MM.1S (cell line): ENCODE measurements around the gene HBP1.

ENCODE experiments used
- DNase-seq: peaks from one replicate; pipeline ENCODE4 v3.0.0-alpha.2; 2015
- H2AFZ ChIP-seq: fragments of 300-600 bp; sonication (generic); 2 replicates; pipeline ENCODE4 v1.6.0; 2016; ENCODE audit warnings: antibody characterized with exemption, low read length
- H3F3A ChIP-seq: fragments of 300-600 bp; sonication (generic); 2 replicates; pipeline ENCODE4 v1.6.1; 2016; ENCODE audit warnings: mild to moderate bottlenecking, antibody characterized with exemption, low read length, moderate library complexity, mixed read lengths; ENCODE audit not compliant: insufficient read depth
- H3K27ac ChIP-seq: fragments of 300-600 bp; sonication (generic); 2 replicates; pipeline ENCODE4 v1.5.1; 2016; ENCODE audit warnings: mild to moderate bottlenecking, low read length
- H3K27me3 ChIP-seq: fragments of 300-600 bp; sonication (generic); replicated peaks from 2 replicates; pipeline ENCODE4 v1.6.0; 2016; ENCODE audit warnings: low read length; ENCODE audit not compliant: insufficient read depth
- H3K36me3 ChIP-seq: fragments of 300-600 bp; sonication (generic); replicated peaks from 2 replicates; pipeline ENCODE4 v1.6.1; 2016; ENCODE audit warnings: mild to moderate bottlenecking, low read length, mixed read lengths; ENCODE audit not compliant: insufficient read depth
- H3K4me1 ChIP-seq: fragments of 300-600 bp; sonication (generic); 2 replicates; pipeline ENCODE4 v1.6.1; 2016; ENCODE audit warnings: low read length, mixed read lengths
- H3K4me2 ChIP-seq: fragments of 300-600 bp; sonication (generic); 2 replicates; pipeline ENCODE4 v1.6.0; 2016; ENCODE audit warnings: low read depth, low read length
- H3K4me3 ChIP-seq: fragments of 300-600 bp; sonication (generic); 2 replicates; pipeline ENCODE4 v1.5.1; 2016; ENCODE audit warnings: low read length, mixed read lengths
- H3K79me2 ChIP-seq: fragments of 300-600 bp; sonication (generic); 2 replicates; pipeline ENCODE4 v1.6.1; 2016; ENCODE audit warnings: mixed run types, low read length, mixed read lengths
- H3K9ac ChIP-seq: fragments of 300-600 bp; sonication (generic); 2 replicates; pipeline ENCODE4 v1.6.1; 2016; ENCODE audit warnings: low read length, mixed read lengths
- H3K9me2 ChIP-seq: fragments of 300-600 bp; sonication (generic); replicated peaks from 2 replicates; pipeline ENCODE4 v1.6.1; 2016; ENCODE audit warnings: mild to moderate bottlenecking, low read length, mixed read lengths; ENCODE audit not compliant: insufficient read depth
- H3K9me3 ChIP-seq: fragments of 300-600 bp; sonication (generic); replicated peaks from 2 replicates; pipeline ENCODE4 v1.6.1; 2016; ENCODE audit warnings: mild to moderate bottlenecking, low read length, mixed read lengths; ENCODE audit not compliant: insufficient read depth
- H4K20me1 ChIP-seq: fragments of 300-600 bp; sonication (generic); 2 replicates; pipeline ENCODE4 v1.6.1; 2016; ENCODE audit warnings: mild to moderate bottlenecking, low read length, moderate library complexity, mixed read lengths; ENCODE audit not compliant: insufficient read depth
- EZH2 ChIP-seq: fragments of 300-600 bp; sonication (generic); optimal IDR thresholded peaks from 2 replicates; pipeline ENCODE3; 2017; ENCODE audit warnings: low read depth, mild to moderate bottlenecking, antibody characterized with exemption, low read length, mixed read lengths
- EZH2phosphoT487 ChIP-seq: fragments of 300-600 bp; sonication (generic); IDR thresholded peaks from 2 replicates; pipeline ENCODE4 v1.6.1; 2018; ENCODE audit warnings: antibody characterized with exemption, low read length
- TF ChIP-seq, protein P1 (sequence below): fragments of 300-600 bp; sonication (generic); IDR thresholded peaks from 2 replicates; pipeline ENCODE4 v1.5.1; 2016; ENCODE audit warnings: antibody characterized with exemption, low read length, mixed read lengths

Gene HBP1

DNA sequence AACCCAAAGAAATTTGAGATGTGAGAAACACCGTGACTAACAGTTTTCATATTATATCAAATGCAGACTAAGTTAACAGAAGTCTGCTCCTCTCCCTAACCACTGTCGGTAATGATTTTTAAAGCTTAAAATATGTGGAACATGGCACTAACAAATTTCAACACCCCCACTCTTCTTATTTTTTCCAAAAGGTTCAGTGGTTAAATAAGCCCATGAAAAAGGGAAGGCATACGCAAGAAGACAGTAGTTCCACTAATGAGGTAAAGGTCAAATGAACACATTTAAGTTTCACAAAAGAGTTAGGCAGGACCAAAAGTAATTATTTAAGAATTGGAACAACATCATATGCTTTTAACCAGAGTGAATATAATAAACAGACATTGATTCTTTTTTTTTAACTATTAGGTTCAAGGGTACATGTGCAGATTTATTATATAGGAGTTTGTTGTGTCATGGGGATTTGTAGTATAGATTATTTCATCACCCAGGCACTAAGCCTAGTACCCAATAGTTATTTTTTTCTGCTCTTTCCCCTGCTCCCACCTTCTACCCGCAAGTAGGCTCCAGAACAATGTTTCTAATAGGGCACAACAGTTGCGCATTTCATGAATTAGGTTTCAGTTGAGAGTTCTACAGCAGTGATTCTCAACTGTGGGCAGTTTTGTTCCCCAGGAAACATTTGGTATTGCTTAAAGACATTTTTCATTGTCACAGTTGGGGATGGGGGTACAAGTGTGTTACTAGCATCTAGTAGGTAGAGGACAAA, 79.9 kb downstream of the HBP1 start:
- TF ChIP-seq EZH2 (no peak), EZH2phosphoT487 (no peak)
- TF ChIP-seq, protein P1, sequence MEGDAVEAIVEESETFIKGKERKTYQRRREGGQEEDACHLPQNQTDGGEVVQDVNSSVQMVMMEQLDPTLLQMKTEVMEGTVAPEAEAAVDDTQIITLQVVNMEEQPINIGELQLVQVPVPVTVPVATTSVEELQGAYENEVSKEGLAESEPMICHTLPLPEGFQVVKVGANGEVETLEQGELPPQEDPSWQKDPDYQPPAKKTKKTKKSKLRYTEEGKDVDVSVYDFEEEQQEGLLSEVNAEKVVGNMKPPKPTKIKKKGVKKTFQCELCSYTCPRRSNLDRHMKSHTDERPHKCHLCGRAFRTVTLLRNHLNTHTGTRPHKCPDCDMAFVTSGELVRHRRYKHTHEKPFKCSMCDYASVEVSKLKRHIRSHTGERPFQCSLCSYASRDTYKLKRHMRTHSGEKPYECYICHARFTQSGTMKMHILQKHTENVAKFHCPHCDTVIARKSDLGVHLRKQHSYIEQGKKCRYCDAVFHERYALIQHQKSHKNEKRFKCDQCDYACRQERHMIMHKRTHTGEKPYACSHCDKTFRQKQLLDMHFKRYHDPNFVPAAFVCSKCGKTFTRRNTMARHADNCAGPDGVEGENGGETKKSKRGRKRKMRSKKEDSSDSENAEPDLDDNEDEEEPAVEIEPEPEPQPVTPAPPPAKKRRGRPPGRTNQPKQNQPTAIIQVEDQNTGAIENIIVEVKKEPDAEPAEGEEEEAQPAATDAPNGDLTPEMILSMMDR = no peak
- no peaks in the 10 kb centered on the region for H3K36me3 ChIP-seq

GRCh38 chr7:107251963-107252362, 83.2 kb downstream of the HBP1 start:
- H3K27ac ChIP-seq = no peak overlapping the region
- H3K9me2 ChIP-seq = no peaks in the 10 kb centered on the region
- TF ChIP-seq EZH2 (no peak), EZH2phosphoT487 (no peak)
- TF ChIP-seq, protein P1 = no peak
- no peak overlapping the region for H3K4me3 ChIP-seq
- H3K4me1 ChIP-seq = 0 out of 2 replicates have a peak, but pooled peaks cover 4% of the 10 kb centered on the region
- no peaks in the 10 kb centered on the region for H3K27me3 ChIP-seq
- no peak overlapping the region for H3K9ac ChIP-seq
- no peaks in the 10 kb centered on the region for H3F3A ChIP-seq
- H3K4me2 ChIP-seq = no peak overlapping the region
- H4K20me1 ChIP-seq = no peaks in the 10 kb centered on the region
- no peak for DNase-seq
- no peaks in the 10 kb centered on the region for H3K79me2 ChIP-seq
- H3K9me3 ChIP-seq = no peaks in the 10 kb centered on the region
- no peak overlapping the region for H2AFZ ChIP-seq
- no peaks in the 10 kb centered on the region for H3K36me3 ChIP-seq

More for the DNA sequence above, 79.9 kb downstream of the HBP1 start:
- Histone ChIP-seq H3K9me3 (no peaks in the 10 kb centered on the region), H3K9ac (no peak overlapping the region), H3K27me3 (no peaks in the 10 kb centered on the region), H3K4me3 (no peak overlapping the region), H3K27ac (no peak overlapping the region), H3K4me2 (no peak overlapping the region), H3K79me2 (no peaks in the 10 kb centered on the region), H3F3A (no peaks in the 10 kb centered on the region), H3K4me1 (0 out of 2 replicates have a peak, but pooled peaks cover 4% of the 10 kb centered on the region), H3K9me2 (no peaks in the 10 kb centered on the region), H4K20me1 (no peaks in the 10 kb centered on the region), H2AFZ (no peak overlapping the region)
- no peak for DNase-seq
